Ishikawa (cell line): ENCODE measurements around the gene DPH7.

Experiments used
- CEBPB ChIP-seq: IDR thresholded peaks from 2 replicates; pipeline ENCODE4 v1.6.1; 2012
- EP300 ChIP-seq: IDR thresholded peaks from 2 replicates; pipeline ENCODE4 v1.6.1; 2012; ENCODE audit warnings: borderline replicate concordance
- FOXM1 ChIP-seq: IDR thresholded peaks from 2 replicates; pipeline ENCODE4 v1.6.1; 2012; ENCODE audit warnings: low read depth, borderline replicate concordance
- MAX ChIP-seq: IDR thresholded peaks from 2 replicates; pipeline ENCODE4 v1.6.1; 2012
- NFIC ChIP-seq: IDR thresholded peaks from 2 replicates; pipeline ENCODE4 v1.6.1; 2012
- TAF1 ChIP-seq: IDR thresholded peaks from 2 replicates; pipeline ENCODE4 v1.6.1; 2012; ENCODE audit warnings: low read depth, mild to moderate bottlenecking
- TCF12 ChIP-seq: IDR thresholded peaks from 2 replicates; pipeline ENCODE4 v1.6.1; 2012; ENCODE audit warnings: low read depth
- TEAD4 ChIP-seq: IDR thresholded peaks from 2 replicates; pipeline ENCODE4 v1.6.1; 2012
- YY1 ChIP-seq: IDR thresholded peaks from 2 replicates; pipeline ENCODE4 v1.6.1; 2012; ENCODE audit warnings: low read depth
- ZBTB7A ChIP-seq: IDR thresholded peaks from 2 replicates; pipeline ENCODE4 v1.6.1; 2012; ENCODE audit warnings: low read depth
- TF ChIP-seq, protein P1 (sequence below): IDR thresholded peaks from 2 replicates; pipeline ENCODE4 v1.6.1; 2012; ENCODE audit warnings: low read depth, mild to moderate bottlenecking

DNA sequence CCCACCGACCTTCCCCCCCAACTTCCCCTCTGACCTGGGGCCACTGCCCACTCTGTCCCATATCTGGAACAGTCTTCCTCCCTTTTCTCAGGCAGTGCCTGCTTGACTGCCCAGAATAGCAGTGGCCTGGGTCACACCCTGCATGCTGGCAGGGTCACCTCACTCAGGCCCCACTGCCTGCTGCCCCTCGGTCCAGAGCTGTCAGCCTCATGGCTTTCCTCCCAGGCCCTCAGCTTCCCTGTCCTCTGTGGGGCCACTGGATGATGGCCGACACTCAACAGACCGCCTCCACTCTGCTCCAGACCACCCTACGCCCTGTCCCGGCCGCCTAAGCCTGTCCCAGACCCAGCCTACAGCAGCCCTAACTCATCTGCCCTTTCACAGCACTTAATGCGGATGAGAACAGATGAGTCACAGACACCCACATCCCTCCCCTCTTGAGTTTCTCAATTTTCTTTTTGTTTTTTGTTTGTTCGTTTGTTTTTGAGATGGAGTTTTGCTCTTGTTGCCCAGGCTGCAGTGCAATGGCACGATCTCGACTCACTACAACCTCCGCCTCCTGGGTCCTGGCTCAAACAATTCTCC, 34.5 kb downstream of the DPH7 start:
- TF ChIP-seq ZBTB7A (no peak), TCF12 (no peak), YY1 (no peak), FOXM1 (no peak), TAF1 (no peak), EP300 (no peak), MAX (no peak), CEBPB (no peak), NFIC (no peak), TEAD4 (no peak)
- TF ChIP-seq, protein P1, sequence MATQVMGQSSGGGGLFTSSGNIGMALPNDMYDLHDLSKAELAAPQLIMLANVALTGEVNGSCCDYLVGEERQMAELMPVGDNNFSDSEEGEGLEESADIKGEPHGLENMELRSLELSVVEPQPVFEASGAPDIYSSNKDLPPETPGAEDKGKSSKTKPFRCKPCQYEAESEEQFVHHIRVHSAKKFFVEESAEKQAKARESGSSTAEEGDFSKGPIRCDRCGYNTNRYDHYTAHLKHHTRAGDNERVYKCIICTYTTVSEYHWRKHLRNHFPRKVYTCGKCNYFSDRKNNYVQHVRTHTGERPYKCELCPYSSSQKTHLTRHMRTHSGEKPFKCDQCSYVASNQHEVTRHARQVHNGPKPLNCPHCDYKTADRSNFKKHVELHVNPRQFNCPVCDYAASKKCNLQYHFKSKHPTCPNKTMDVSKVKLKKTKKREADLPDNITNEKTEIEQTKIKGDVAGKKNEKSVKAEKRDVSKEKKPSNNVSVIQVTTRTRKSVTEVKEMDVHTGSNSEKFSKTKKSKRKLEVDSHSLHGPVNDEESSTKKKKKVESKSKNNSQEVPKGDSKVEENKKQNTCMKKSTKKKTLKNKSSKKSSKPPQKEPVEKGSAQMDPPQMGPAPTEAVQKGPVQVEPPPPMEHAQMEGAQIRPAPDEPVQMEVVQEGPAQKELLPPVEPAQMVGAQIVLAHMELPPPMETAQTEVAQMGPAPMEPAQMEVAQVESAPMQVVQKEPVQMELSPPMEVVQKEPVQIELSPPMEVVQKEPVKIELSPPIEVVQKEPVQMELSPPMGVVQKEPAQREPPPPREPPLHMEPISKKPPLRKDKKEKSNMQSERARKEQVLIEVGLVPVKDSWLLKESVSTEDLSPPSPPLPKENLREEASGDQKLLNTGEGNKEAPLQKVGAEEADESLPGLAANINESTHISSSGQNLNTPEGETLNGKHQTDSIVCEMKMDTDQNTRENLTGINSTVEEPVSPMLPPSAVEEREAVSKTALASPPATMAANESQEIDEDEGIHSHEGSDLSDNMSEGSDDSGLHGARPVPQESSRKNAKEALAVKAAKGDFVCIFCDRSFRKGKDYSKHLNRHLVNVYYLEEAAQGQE = no peak
